ENCODE results near the gene CRYAB. TPM values are rescaled to one million over a fixed set of nuclear protein-coding genes. Genes with fewer than 3 reads are reported as not detected.

The CRYAB gene
- 100 to 1,000 TPM in 2 of 8 experiments, 10 to 100 TPM in 4, 1 to 10 TPM in 1, under 1 TPM in 1; 0.46 to 336 (median 29.1) TPM for total RNA-seq

DNA sequence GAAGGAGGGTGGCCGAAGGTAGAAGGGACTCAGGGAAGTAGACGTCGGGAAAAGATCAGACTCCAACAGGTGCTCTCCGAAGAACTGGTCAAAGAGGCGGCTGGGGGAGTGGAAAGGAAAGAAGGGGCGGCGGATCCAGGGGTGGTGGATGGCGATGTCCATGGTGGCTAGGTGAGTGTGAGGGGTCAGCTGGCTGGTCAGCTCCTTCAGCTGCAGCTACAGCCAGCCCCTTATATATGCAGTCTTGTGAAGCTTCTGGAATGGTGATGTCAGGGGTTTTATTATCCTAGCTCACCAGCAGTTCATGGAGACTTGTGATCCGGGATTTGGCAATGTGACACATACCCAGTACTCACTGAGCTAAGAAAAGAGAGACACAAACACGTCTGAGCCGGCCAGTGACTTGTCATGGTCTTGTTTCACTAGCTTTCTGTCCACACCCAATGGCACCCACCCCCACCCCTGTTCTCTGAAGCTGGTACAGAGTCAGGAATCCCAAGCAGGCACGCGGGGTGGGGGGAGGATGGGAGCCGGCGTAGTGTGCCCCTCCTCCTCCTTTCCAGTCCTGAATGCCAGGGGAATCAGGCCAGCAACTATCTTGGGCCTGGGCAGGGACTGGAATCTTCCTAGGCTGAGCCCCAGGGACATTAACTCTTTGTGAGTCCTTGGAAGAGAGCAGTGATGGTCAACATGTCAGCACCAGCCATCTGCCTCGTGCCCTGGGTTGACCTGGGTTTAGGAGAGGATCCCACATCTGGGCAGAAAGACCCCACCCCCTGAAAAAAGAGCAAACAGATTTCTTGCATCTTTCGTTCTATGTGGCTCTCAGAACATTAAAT is at the start of gene CRYAB:
TSS of gene CRYAB (minus strand) at position 208 of the 839 bp plus-strand sequence. CDS start at position 162, 46 bp downstream.
- peak; percentile 72 to 93 (median 90) for ATAC-seq (replicated peaks in 6 of 8)
- H3K27ac ChIP-seq = no peak within 1 kb of the TSS
- no peak within 1 kb of the TSS for H3K4me3 ChIP-seq
- WGBS, 10 experiments = 11 to 100% (median 57%) methylated on average over 1 to 5 of the region's 17 CpGs; no CpG with 5 or more reads in 4 of the 10 experiments
- in situ Hi-C loops (cut with MboI; ENCODE audit: low pct_unique_long_range_greater_than_20kb in 2 of 9, low sequenced_read_pairs in 9 of 9, unreplicated experiment in 9 of 9) = no loop called here
- H3K4me1 ChIP-seq (replicated peaks in 1 of 2) = peaks cover 6 to 7% of the 10 kb centered on the region in 2 donors

DNA sequence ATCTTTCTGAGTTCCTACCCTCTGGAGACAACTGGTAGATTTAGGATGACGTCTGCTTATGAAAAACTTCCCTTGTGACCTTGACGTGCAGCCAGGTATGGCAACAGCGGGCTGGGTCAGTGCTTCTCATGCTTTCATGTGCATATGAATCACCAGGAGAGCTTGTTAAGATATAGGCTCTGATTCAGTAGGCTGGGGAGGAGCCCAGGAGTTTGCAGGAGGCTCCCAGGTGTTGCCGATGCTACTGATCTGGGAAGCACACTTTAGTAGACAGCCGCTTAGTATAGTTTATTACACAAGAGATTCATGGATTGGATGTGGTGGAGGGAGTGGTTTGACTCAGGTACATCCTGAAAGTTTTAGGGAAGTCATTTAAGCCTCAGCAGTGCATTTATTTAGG is 49.3 kb upstream of the CRYAB start:
- 50 to 89% (median 77%) methylated on average over 1 to 4 of the region's 5 CpGs; no CpG with 5 or more reads in 4 of the 10 experiments for WGBS, 10 experiments
- no peak overlapping the region for H3K4me3 ChIP-seq
- H3K27ac ChIP-seq = no peak overlapping the region
- in situ Hi-C loops (cut with MboI; ENCODE audit: low pct_unique_long_range_greater_than_20kb in 2 of 9, low sequenced_read_pairs in 9 of 9, unreplicated experiment in 9 of 9) = no loop called here
- ATAC-seq (replicated peaks in 6 of 8) = peak in 1 of 8 experiments; percentile 24
- peaks cover 0 to 5% of the 10 kb centered on the region in 2 donors for H3K4me1 ChIP-seq (replicated peaks in 1 of 2)

DNA sequence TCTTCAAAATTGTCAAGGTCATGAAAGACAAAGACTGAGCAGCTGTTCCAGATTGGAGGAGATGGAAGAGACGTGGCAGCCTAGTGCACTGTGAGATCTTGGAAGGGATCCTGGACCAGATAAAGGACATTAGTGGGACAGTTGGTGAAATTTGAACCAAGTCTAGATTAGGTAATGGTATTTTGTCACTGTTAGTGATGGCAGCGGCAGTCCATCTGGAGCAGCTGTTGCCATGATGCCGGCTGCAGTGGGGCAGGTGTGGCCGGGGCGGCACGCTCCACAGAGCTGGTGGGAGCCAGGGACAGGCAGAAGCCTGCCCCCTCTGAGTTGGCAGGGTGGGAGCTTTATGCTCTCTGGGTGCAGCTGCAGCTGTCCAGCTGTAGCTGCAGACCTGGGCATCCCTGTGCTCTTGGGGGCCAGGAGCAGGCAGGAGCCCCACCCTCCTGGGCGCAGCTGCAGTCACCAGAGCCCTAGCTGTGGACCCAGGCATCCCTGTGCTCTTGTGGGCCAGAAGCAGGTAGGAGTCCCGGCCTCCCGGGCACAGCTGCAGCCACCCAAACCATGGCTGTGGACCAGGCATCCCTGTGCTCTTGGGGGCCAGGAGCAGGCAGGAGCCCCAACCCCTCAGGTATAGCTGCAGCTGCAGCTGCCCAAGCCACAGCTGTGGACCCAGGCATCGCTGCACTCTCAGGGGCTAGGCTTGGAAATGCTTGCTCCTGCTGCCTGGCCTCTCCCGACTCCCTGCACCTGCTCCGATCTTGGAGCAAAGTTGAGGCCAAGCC is 46.3 kb upstream of the CRYAB start:
- no peak overlapping the region for H3K4me3 ChIP-seq
- no peak overlapping the region for H3K27ac ChIP-seq
- H3K4me1 ChIP-seq (replicated peaks in 1 of 2) = peaks cover 0 to 1% of the 10 kb centered on the region in 2 donors
- in situ Hi-C loops (cut with MboI; ENCODE audit: low pct_unique_long_range_greater_than_20kb in 2 of 9, low sequenced_read_pairs in 9 of 9, unreplicated experiment in 9 of 9) = no loop called here
- 67 to 100% (median 93%) methylated on average over 1 to 5 of the region's 12 CpGs; no CpG with 5 or more reads in 6 of the 10 experiments for WGBS, 10 experiments
- no peak for ATAC-seq (replicated peaks in 6 of 8)

DNA sequence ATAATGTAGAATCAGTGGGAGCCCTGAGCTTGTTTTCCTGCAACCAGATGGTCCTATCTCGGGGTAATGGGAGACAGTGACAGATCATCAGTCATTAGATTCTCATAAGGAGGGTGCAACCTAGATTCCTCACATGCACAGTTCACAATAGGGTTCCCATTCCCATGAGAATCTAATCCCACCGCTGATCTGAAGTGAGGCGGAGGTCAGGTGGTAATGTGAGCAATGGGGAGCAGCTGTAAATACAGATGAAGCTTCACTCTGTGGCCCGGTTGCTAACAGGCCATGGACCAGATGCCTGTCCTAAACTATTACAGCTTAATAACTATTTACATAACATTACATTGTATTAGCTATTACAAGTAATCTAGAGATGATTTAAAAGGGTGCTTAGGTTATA is 42.6 kb upstream of the CRYAB start:
- peak in 1 of 8 experiments; percentile 27 for ATAC-seq (replicated peaks in 6 of 8)
- WGBS, 10 experiments = 67 to 100% (median 90%) methylated on average over 1 to 4 of the region's 4 CpGs; no CpG with 5 or more reads in 2 of the 10 experiments
- Histone ChIP-seq H3K27ac (no peak overlapping the region), H3K4me1 (replicated peaks in 1 of 2) (no peaks in the 10 kb centered on the region), H3K4me3 (no peak overlapping the region)
- in situ Hi-C loops (cut with MboI; ENCODE audit: low pct_unique_long_range_greater_than_20kb in 2 of 9, low sequenced_read_pairs in 9 of 9, unreplicated experiment in 9 of 9) = no loop called here

GRCh38 chr11:111951565-111951964 is 40.0 kb upstream of the CRYAB start:
- in situ Hi-C loops (cut with MboI; ENCODE audit: low pct_unique_long_range_greater_than_20kb in 2 of 9, low sequenced_read_pairs in 9 of 9, unreplicated experiment in 9 of 9) = no loop called here
- no peak for ATAC-seq (replicated peaks in 6 of 8)
- no peak overlapping the region for H3K4me3 ChIP-seq
- H3K27ac ChIP-seq = no peak overlapping the region
- WGBS, 10 experiments = 53 to 100% (median 99%) methylated on average over 1 to 3 of the region's 3 CpGs; no CpG with 5 or more reads in 2 of the 10 experiments
- H3K4me1 ChIP-seq (replicated peaks in 1 of 2) = no peaks in the 10 kb centered on the region

GRCh38 chr11:111949519-111950426 is 38.2 kb upstream of the CRYAB start:
- 62 to 100% (median 72%) methylated on average over 2 to 6 of the region's 7 CpGs; no CpG with 5 or more reads in 2 of the 10 experiments for WGBS, 10 experiments
- ATAC-seq (replicated peaks in 6 of 8) = no peak
- H3K4me3 ChIP-seq = no peak overlapping the region
- no peak overlapping the region for H3K27ac ChIP-seq
- in situ Hi-C loops (cut with MboI; ENCODE audit: low pct_unique_long_range_greater_than_20kb in 2 of 9, low sequenced_read_pairs in 9 of 9, unreplicated experiment in 9 of 9) = no loop called here
- H3K4me1 ChIP-seq (replicated peaks in 1 of 2) = no peaks in the 10 kb centered on the region

- no peak overlapping the region for H3K27ac ChIP-seq
- no peak for ATAC-seq (replicated peaks in 6 of 8)
- in situ Hi-C loops (cut with MboI; ENCODE audit: low pct_unique_long_range_greater_than_20kb in 2 of 9, low sequenced_read_pairs in 9 of 9, unreplicated experiment in 9 of 9) = no loop called here
- no peaks in the 10 kb centered on the region for H3K4me1 ChIP-seq (replicated peaks in 1 of 2)
- no peak overlapping the region for H3K4me3 ChIP-seq
These were observed 35.6 kb upstream of the CRYAB start for GRCh38 chr11:111947143-111947542.

DNA sequence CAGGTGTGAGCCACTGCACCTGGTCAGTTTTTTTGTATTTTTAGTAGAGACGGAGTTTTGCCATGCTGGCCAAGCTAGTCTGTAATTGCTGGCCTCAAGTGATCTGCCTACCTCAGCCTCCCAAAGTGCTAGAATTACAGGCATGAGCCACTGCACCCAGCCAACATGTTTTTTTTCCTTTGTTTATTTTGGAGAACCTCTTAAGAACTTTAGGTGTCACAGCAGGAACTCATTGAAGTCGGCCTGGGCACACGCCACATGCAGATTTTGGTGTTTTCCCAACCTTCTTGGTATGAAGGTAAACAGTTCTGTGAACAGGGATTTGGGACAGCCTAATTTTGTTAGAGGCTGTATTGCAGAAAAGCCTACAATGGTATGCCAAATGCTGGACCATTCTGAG is 34.9 kb upstream of the CRYAB start:
- in situ Hi-C loops (cut with MboI; ENCODE audit: low pct_unique_long_range_greater_than_20kb in 2 of 9, low sequenced_read_pairs in 9 of 9, unreplicated experiment in 9 of 9) = no loop called here
- 67 to 100% (median 78%) methylated on average over 1 to 3 of the region's 3 CpGs; no CpG with 5 or more reads in 4 of the 10 experiments for WGBS, 10 experiments
- ATAC-seq (replicated peaks in 6 of 8) = no peak
- no peak overlapping the region for H3K4me3 ChIP-seq
- no peak overlapping the region for H3K27ac ChIP-seq
- H3K4me1 ChIP-seq (replicated peaks in 1 of 2) = no peaks in the 10 kb centered on the region

DNA sequence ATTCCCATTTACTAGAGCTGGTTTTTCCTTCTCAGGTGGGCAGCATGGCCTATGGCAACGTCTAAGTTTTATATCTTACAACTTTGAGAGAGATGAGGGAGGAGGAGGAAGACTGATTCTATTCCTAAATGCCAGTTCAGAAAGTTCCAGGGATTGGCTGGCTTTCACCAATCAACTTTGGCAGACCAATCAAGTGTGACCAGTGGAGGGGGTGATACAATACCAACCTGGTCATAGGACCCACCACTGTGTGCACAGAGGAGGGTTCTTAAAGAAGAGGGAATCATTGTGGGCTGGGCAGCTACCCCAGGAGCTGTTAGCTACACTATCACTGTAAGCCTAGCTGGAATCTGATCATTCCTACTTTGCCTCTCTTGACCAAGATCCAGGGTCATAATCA is 33.6 kb upstream of the CRYAB start:
- ATAC-seq (replicated peaks in 6 of 8) = no peak
- 14 to 71% (median 40%) methylated on average over 1 of the region's 1 CpG; no CpG with 5 or more reads in 5 of the 10 experiments for WGBS, 10 experiments
- Histone ChIP-seq H3K4me3 (no peak overlapping the region), H3K4me1 (replicated peaks in 1 of 2) (peaks cover 0 to 2% of the 10 kb centered on the region in 2 donors), H3K27ac (no peak overlapping the region)
- in situ Hi-C loops (cut with MboI; ENCODE audit: low pct_unique_long_range_greater_than_20kb in 2 of 9, low sequenced_read_pairs in 9 of 9, unreplicated experiment in 9 of 9) = no loop called here

GRCh38 chr11:111944651-111945051 is 33.1 kb upstream of the CRYAB start:
- H3K4me1 ChIP-seq (replicated peaks in 1 of 2) = peaks cover 0 to 7% of the 10 kb centered on the region in 2 donors
- peak in 3 of 8 experiments; percentile 38 to 74 (median 70) for ATAC-seq (replicated peaks in 6 of 8)
- no peak overlapping the region for H3K4me3 ChIP-seq
- H3K27ac ChIP-seq = no peak overlapping the region
- in situ Hi-C loops (cut with MboI; ENCODE audit: low pct_unique_long_range_greater_than_20kb in 2 of 9, low sequenced_read_pairs in 9 of 9, unreplicated experiment in 9 of 9) = no loop called here
- WGBS, 10 experiments = 0 to 100% (median 87%) methylated on average over 2 to 5 of the region's 5 CpGs

- H3K4me1 ChIP-seq (replicated peaks in 1 of 2) = peaks cover 0 to 12% of the 10 kb centered on the region in 2 donors
- no peak overlapping the region for H3K27ac ChIP-seq
- peak in 3 of 8 experiments; percentile 22 to 64 (median 50) for ATAC-seq (replicated peaks in 6 of 8)
- no peak overlapping the region for H3K4me3 ChIP-seq
- WGBS, 10 experiments = 10 to 100% (median 93%) methylated on average over 1 to 3 of the region's 3 CpGs; no CpG with 5 or more reads in 4 of the 10 experiments
- in situ Hi-C loops (cut with MboI; ENCODE audit: low pct_unique_long_range_greater_than_20kb in 2 of 9, low sequenced_read_pairs in 9 of 9, unreplicated experiment in 9 of 9) = no loop called here
These were observed 32.6 kb upstream of the CRYAB start for GRCh38 chr11:111944139-111944538.

- Histone ChIP-seq H3K4me3 (no peak overlapping the region), H3K4me1 (replicated peaks in 1 of 2) (peaks cover 11 to 25% of the 10 kb centered on the region in 2 donors), H3K27ac (no peak overlapping the region)
- 56 to 100% (median 94%) methylated on average over 2 to 6 of the region's 7 CpGs for WGBS, 10 experiments
- in situ Hi-C loops (cut with MboI; ENCODE audit: low pct_unique_long_range_greater_than_20kb in 2 of 9, low sequenced_read_pairs in 9 of 9, unreplicated experiment in 9 of 9) = no loop called here
- ATAC-seq (replicated peaks in 6 of 8) = peak in 3 of 8 experiments; percentile 27 to 62 (median 46)
These were observed 31.3 kb upstream of the CRYAB start for GRCh38 chr11:111942829-111943228.
